ENCODE results near the gene PPP1R7.

DNA sequence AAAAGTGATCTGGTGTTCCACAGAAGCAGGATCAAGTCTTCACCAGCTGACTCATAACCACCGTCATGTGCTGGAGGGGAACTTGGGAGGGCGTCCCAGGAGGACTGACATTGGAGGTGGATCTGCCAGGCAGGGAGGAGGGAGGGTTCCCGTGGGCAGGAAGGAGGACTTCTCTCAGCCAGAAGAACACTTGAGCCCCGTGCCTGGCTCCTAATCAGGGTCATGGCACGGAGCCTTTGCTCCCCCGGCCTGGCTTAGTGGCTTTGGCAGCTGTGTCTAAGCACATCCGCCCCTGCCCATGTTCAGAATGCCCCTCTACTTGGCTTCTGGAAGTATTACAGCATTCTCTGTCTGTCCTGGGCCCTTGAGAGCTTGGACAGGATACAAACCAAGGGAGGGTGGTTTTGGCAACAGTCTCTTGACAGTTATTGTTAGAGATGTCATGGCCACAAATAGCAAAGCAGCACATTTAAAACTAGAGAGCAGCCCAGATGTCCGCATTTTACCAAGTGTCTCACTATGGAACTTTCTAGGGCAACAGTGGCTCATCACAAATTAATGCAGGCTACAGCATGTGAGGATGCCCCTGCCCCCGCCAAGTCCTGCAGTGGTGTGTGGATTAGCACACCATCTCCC lies 11.5 kb downstream of the PPP1R7 start:
- TF ChIP-seq POLR2A (IDR thresholded peaks at IDR 0.05): no peak
- TF ChIP-seq, protein P1, sequence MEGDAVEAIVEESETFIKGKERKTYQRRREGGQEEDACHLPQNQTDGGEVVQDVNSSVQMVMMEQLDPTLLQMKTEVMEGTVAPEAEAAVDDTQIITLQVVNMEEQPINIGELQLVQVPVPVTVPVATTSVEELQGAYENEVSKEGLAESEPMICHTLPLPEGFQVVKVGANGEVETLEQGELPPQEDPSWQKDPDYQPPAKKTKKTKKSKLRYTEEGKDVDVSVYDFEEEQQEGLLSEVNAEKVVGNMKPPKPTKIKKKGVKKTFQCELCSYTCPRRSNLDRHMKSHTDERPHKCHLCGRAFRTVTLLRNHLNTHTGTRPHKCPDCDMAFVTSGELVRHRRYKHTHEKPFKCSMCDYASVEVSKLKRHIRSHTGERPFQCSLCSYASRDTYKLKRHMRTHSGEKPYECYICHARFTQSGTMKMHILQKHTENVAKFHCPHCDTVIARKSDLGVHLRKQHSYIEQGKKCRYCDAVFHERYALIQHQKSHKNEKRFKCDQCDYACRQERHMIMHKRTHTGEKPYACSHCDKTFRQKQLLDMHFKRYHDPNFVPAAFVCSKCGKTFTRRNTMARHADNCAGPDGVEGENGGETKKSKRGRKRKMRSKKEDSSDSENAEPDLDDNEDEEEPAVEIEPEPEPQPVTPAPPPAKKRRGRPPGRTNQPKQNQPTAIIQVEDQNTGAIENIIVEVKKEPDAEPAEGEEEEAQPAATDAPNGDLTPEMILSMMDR (IDR thresholded peaks at IDR 0.05 in 8 of 11, conservative IDR thresholded peaks at IDR 0.05 in 3 of 11): peak in 1 of 11 experiments; percentile 9
